Trophoblast cell (in vitro differentiated cells and primary cell): ENCODE data around the gene GAST. TPM values are rescaled to one million over a fixed set of nuclear protein-coding genes. Genes with fewer than 3 reads are reported as not detected.

Experiments used
- DNase-seq, 2 donors: peaks; one replicate each; pipeline ENCODE4 v3.0.0-alpha.2; 2016
- H2AFZ ChIP-seq: 2 replicates; pipeline ENCODE4 v1.6.1; 2013; ENCODE audit warnings: low read length, moderate library complexity, mild to moderate bottlenecking; ENCODE audit not compliant: insufficient read depth, poor library complexity
- H2AK5ac ChIP-seq: 2 replicates; pipeline ENCODE4 v1.6.1; 2013; ENCODE audit warnings: mild to moderate bottlenecking, low read length
- H2BK120ac ChIP-seq: 2 replicates; pipeline ENCODE4 v1.6.1; 2013; ENCODE audit warnings: low read length, mild to moderate bottlenecking, moderate library complexity; ENCODE audit not compliant: insufficient read depth, poor library complexity
- H2BK12ac ChIP-seq: 2 replicates; pipeline ENCODE4 v1.6.1; 2013; ENCODE audit warnings: mild to moderate bottlenecking, low read length, moderate library complexity
- H2BK5ac ChIP-seq: 2 replicates; pipeline ENCODE4 v1.6.1; 2013; ENCODE audit warnings: low read length, low read depth, moderate library complexity, mild to moderate bottlenecking; ENCODE audit not compliant: poor library complexity
- H3K14ac ChIP-seq: 2 replicates; pipeline ENCODE4 v1.6.1; 2013; ENCODE audit warnings: mild to moderate bottlenecking, low read length
- H3K18ac ChIP-seq: 2 replicates; pipeline ENCODE4 v1.6.1; 2013; ENCODE audit warnings: mild to moderate bottlenecking, low read length
- H3K23ac ChIP-seq: 2 replicates; pipeline ENCODE4 v1.6.1; 2013; ENCODE audit warnings: low read length
- H3K27ac ChIP-seq: 2 replicates; pipeline ENCODE4 v1.5.1; 2013; ENCODE audit warnings: low read depth, mild to moderate bottlenecking, inconsistent platforms, low read length, moderate library complexity
- H3K27me3 ChIP-seq: 2 replicates; pipeline ENCODE4 v1.6.1; 2013; ENCODE audit warnings: inconsistent platforms, mild to moderate bottlenecking, low read length, moderate library complexity; ENCODE audit not compliant: insufficient read depth
- H3K36me3 ChIP-seq, 2 experiments: 1 replicate in 1 of 2; 2 replicates in 1 of 2; pipeline ENCODE4 v1.6.1; 2013; ENCODE audit warnings: low read length in 2 of 2, mild to moderate bottlenecking in 2 of 2, moderate library complexity in 1 of 2; ENCODE audit not compliant: insufficient read depth in 2 of 2, control insufficient read depth in 1 of 2
- H3K4ac ChIP-seq: 2 replicates; pipeline ENCODE4 v1.6.1; 2013; ENCODE audit warnings: low read depth, mild to moderate bottlenecking, low read length, moderate library complexity
- H3K4me1 ChIP-seq, 2 experiments: 1 replicate in 1 of 2; 2 replicates in 1 of 2; pipeline ENCODE4 v1.6.1; 2013; ENCODE audit warnings: low read length in 2 of 2, mild to moderate bottlenecking in 2 of 2, moderate library complexity in 1 of 2; ENCODE audit not compliant: insufficient read depth in 2 of 2, control insufficient read depth in 1 of 2
- H3K4me2 ChIP-seq: 2 replicates; pipeline ENCODE4 v1.6.1; 2013; ENCODE audit warnings: inconsistent platforms, mild to moderate bottlenecking, low read length, moderate library complexity
- H3K4me3 ChIP-seq: 2 replicates; pipeline ENCODE4 v1.5.1; 2013; ENCODE audit warnings: mild to moderate bottlenecking, low read depth, low read length, inconsistent platforms
- H3K79me1 ChIP-seq: one replicate; pipeline ENCODE4 v1.6.1; 2013; ENCODE audit warnings: low read length
- H3K79me2 ChIP-seq: 2 replicates; pipeline ENCODE4 v1.6.1; 2013; ENCODE audit warnings: low read length, mild to moderate bottlenecking; ENCODE audit not compliant: control insufficient read depth, insufficient read depth, poor library complexity
- H3K9ac ChIP-seq: 2 replicates; pipeline ENCODE4 v1.6.1; 2013; ENCODE audit warnings: mild to moderate bottlenecking, low read length
- H3K9me3 ChIP-seq: 2 replicates; pipeline ENCODE4 v1.6.1; 2013; ENCODE audit warnings: low read depth, mild to moderate bottlenecking, control low read depth, inconsistent platforms, low read length; ENCODE audit not compliant: insufficient read depth
- H4K12ac ChIP-seq: 2 replicates; pipeline ENCODE4 v1.6.1; 2013; ENCODE audit warnings: low read depth, mild to moderate bottlenecking, low read length, moderate library complexity
- H4K8ac ChIP-seq: 2 replicates; pipeline ENCODE4 v1.6.1; 2013; ENCODE audit warnings: low read depth, mild to moderate bottlenecking, low read length, moderate library complexity
- H4K91ac ChIP-seq: one replicate; pipeline ENCODE4 v1.6.1; 2013; ENCODE audit warnings: low read depth, mild to moderate bottlenecking, low read length, moderate library complexity
- WGBS: extraction: QIAGEN DNeasy Blood & Tissue Kit; methylation state at CpG from one replicate; pipeline ENCODE4 v1.1.7; 2013; ENCODE audit warnings: missing lambda C conversion rate; ENCODE audit not compliant: insufficient read length, insufficient coverage; ENCODE audit errors: extremely low coverage; 5-methylcytosine and 5-hydroxymethylcytosine counted together
- polyA plus RNA-seq: library from polyadenylated mRNA; stranded (reverse); fragments of 200-250 nt; gene quantifications from 2 replicates; pipeline ENCODE4 v1.2.3, GENCODE V29; 2013

GAST gene
- 25.4 and 27.3 TPM in 2 replicates for polyA plus RNA-seq

DNA sequence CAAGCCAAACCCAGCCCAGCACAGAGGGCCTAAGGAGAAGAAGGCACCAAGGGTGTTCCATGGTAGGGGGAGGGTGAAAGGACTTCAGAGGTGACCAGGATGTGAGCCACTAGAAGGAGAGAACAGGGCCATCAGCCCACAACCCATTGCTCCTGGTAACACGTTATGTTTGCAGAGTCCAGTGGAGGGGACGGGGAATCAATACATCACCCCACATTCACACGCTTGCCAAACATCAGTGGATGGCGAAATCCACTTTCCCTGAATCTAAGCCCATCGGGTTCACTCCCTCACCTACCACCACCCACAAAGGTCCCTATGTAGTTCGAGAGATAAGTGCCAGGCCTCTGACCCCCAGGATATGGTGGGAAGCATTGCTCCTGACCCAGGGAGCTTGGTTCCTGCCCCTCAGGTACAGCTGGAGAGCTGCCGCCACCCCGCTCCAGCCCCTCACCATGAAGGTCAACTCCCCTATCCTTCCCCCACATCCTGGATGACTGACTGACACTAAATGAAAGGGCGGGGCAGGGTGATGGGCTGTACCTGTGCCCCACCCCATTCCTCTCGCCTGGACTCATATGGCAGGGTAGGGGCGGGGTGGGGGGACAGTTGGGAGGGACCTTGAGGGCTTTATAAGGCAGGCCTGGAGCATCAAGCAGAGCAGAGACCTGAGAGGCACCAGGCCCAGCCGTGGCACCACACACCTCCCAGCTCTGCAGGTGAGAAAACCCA lies at the start of gene GAST:
Gene GAST, plus strand, starts transcription at position 663 of the 732 bp plus-strand sequence. CDS start 3,106 bp downstream, outside the sequence.
- WGBS: no CpG with 5 or more reads among the region's 12 CpGs
- H2AK5ac ChIP-seq: no peak within 1 kb of the TSS
- no peaks in the 10 kb centered on the region for H3K36me3 ChIP-seq
- no peak within 1 kb of the TSS for H4K12ac ChIP-seq
- no peak within 1 kb of the TSS for H4K91ac ChIP-seq
- peaks cover 0 to 2% of the 10 kb centered on the region in 2 experiments for H3K4me1 ChIP-seq
- no peak within 1 kb of the TSS for H2AFZ ChIP-seq
- peaks cover 2% of the 10 kb centered on the region for H3K79me2 ChIP-seq
- H3K4me2 ChIP-seq: no peak within 1 kb of the TSS
- H2BK120ac ChIP-seq: no peak within 1 kb of the TSS
- H3K9ac ChIP-seq: no peak within 1 kb of the TSS
- no peak within 1 kb of the TSS for H2BK5ac ChIP-seq
- DNase-seq: no peak
- H4K8ac ChIP-seq: no peak within 1 kb of the TSS
- no peak within 1 kb of the TSS for H3K27ac ChIP-seq
- no peak within 1 kb of the TSS for H3K14ac ChIP-seq
- H2BK12ac ChIP-seq: no peak within 1 kb of the TSS
- peaks cover 3% of the 10 kb centered on the region for H3K79me1 ChIP-seq
- no peak within 1 kb of the TSS for H3K23ac ChIP-seq
- no peak within 1 kb of the TSS for H3K4ac ChIP-seq
- H3K27me3 ChIP-seq: no peaks in the 10 kb centered on the region
- H3K4me3 ChIP-seq: peak within 1 kb of the TSS; percentile 8
- no peak within 1 kb of the TSS for H3K18ac ChIP-seq
- no peaks in the 10 kb centered on the region for H3K9me3 ChIP-seq

- Histone ChIP-seq H3K4me3 (no peak overlapping the region), H2BK12ac (no peak overlapping the region), H3K79me2 (no peaks in the 10 kb centered on the region), H3K9me3 (no peaks in the 10 kb centered on the region), H3K14ac (no peak overlapping the region), H2BK120ac (no peak overlapping the region), H4K8ac (no peak overlapping the region), H2BK5ac (no peak overlapping the region), H3K9ac (no peak overlapping the region), H3K27me3 (no peaks in the 10 kb centered on the region), H3K79me1 (peaks cover 8% of the 10 kb centered on the region), H4K91ac (peak overlapping the region; percentile 26), H2AK5ac (no peak overlapping the region), H3K4me1 (peaks cover 8% of the 10 kb centered on the region in 2 experiments), H3K18ac (no peak overlapping the region), H4K12ac (no peak overlapping the region), H3K23ac (no peak overlapping the region), H3K27ac (no peak overlapping the region), H3K36me3 (no peaks in the 10 kb centered on the region), H3K4ac (no peak overlapping the region), H3K4me2 (no peak overlapping the region), H2AFZ (no peak overlapping the region)
- WGBS: no CpG with 5 or more reads among the region's 8 CpGs
- peak in 1 of 2 donors; percentile 40 for DNase-seq
These were observed 48.5 kb upstream of the GAST start for GRCh38 chr17:41663451-41664171.

GRCh38 chr17:41664172-41664457 lies 48.0 kb upstream of the GAST start:
- Histone ChIP-seq H3K18ac (no peak overlapping the region), H2BK5ac (no peak overlapping the region), H3K27ac (no peak overlapping the region), H3K79me1 (peaks cover 8% of the 10 kb centered on the region), H3K79me2 (no peaks in the 10 kb centered on the region), H3K4me3 (no peak overlapping the region), H3K4me2 (no peak overlapping the region), H3K36me3 (no peaks in the 10 kb centered on the region), H3K23ac (no peak overlapping the region), H4K12ac (no peak overlapping the region), H3K4me1 (peaks cover 8% of the 10 kb centered on the region in 2 experiments), H2AK5ac (no peak overlapping the region), H3K27me3 (no peaks in the 10 kb centered on the region), H2AFZ (no peak overlapping the region), H3K14ac (no peak overlapping the region), H2BK120ac (no peak overlapping the region), H4K8ac (no peak overlapping the region), H3K4ac (no peak overlapping the region), H3K9me3 (no peaks in the 10 kb centered on the region), H3K9ac (no peak overlapping the region), H2BK12ac (no peak overlapping the region), H4K91ac (peak overlapping the region; percentile 26)
- WGBS: no CpG with 5 or more reads among the region's 2 CpGs
- no peak for DNase-seq

DNA sequence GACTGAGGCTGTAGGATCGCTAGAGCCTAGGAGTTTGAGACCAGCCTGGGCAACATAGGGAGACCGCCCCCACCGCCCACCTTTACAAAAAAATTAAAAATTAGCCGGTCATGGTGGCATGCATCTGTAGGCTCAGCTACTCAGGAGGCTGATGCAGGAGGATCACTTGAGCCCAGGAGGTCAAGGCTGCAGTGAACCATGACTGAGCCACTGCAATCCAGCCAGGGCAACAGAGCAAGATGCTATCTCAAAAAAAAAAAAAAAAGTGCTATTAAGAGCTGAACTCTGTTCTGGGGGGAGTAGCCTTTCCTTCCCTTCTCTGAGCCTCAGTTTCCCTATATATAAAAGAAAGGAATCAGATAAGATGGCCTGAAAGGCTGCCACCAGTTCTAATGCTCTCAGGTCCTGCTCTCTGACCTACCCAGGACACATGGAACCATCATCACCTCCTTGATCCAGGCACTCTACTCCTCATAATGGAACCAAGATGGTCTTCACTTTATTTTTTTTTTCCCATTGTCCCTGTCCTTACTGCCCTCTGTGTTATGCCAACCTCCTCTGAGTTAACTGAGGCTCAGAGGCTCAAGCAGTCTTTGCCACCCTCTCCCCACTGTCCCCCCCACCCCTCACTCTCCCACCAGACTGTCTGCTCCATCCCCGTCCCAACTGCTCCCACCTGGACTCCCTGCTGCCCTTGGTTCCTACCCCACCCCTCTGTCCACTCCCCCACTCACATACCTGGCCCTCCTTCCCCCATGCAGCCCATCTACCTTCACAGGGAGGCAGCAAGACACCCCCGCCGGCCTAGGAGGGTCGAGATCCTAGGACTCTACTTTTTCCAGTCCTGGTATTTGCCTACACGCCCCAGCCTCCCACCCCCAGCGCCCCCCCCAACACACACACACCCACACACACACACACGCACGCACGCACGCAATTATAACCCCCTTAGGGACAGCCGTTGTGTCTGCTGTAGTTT lies 47.3 kb upstream of the GAST start:
- Histone ChIP-seq H3K4me2 (peak overlapping the region; percentile 84), H3K4ac (no peak overlapping the region), H3K18ac (peak overlapping the region; percentile 73), H2AFZ (no peak overlapping the region), H4K91ac (peak overlapping the region; percentile 29), H3K36me3 (no peaks in the 10 kb centered on the region), H3K79me2 (no peaks in the 10 kb centered on the region), H4K8ac (peak overlapping the region; percentile 80), H3K9me3 (no peaks in the 10 kb centered on the region), H3K9ac (no peak overlapping the region), H3K23ac (no peak overlapping the region), H3K27ac (no peak overlapping the region), H3K4me3 (no peak overlapping the region), H3K14ac (peak overlapping the region; percentile 65), H4K12ac (peak overlapping the region; percentile 57), H2BK12ac (peak overlapping the region; percentile 11), H3K4me1 (peaks cover 8% of the 10 kb centered on the region in 2 experiments), H2BK5ac (no peak overlapping the region), H3K27me3 (no peaks in the 10 kb centered on the region), H3K79me1 (peaks cover 8% of the 10 kb centered on the region), H2BK120ac (peak overlapping the region; percentile 41), H2AK5ac (no peak overlapping the region)
- no peak for DNase-seq
- WGBS: no CpG with 5 or more reads among the region's 15 CpGs
